K562 (cell line): ENCODE data around the gene POLR1D. TPM values are rescaled to one million over a fixed set of nuclear protein-coding genes. Genes with fewer than 3 reads are reported as not detected.

ENCODE experiments used
- HDGF ChIP-seq: fragments of 450-650 bp; IDR thresholded peaks from 2 replicates; pipeline ENCODE4 v1.6.1; 2016
- JUN ChIP-seq, 2 experiments: sonication (generic) in 1 of 2; formaldehyde crosslinking in 1 of 2; IDR thresholded peaks; 2 replicates each; pipeline versions ENCODE4 v1.6.1 to v1.8.0; 2012 to 2022; ENCODE audit warnings: borderline replicate concordance in 2 of 2, mild to moderate bottlenecking in 2 of 2, improper control_type of control experiment in 1 of 2, low read depth in 1 of 2, low read length in 1 of 2, missing genetic modification reagents in 1 of 2
- STAT5B ChIP-seq: fragments of 250-450 bp; sonication (Bioruptor Pico); IDR thresholded peaks from 2 replicates; pipeline ENCODE4 v1.8.0; 2021; ENCODE audit warnings: mild to moderate bottlenecking, inconsistent platforms
- polyA plus RNA-seq, 8 experiments: library from polyadenylated mRNA; depleted of rRNA in 4 of 8; stranded (reverse) in 5 of 8; unstranded in 3 of 8; fragments of >200 nt; fragmentation: Nextera tagmentation in 2 of 8; fragmentation: Illumina TruSeq in 1 of 8; extraction: Ambion mirVana in 2 of 8; extraction: Trizol in 1 of 8; gene quantifications; 2 replicates each; pipeline versions ENCODE4 v1.2.1 to v1.2.3, GENCODE V29; 2011 to 2014; ENCODE audit warnings: inconsistent platforms in 1 of 8, missing spikeins in 1 of 8
- total RNA-seq, 7 experiments: library from RNA; depleted of rRNA in 6 of 7; stranded (reverse); fragments of >200 nt in 6 of 7; fragmentation: Illumina TruSeq in 2 of 7; extraction: Trizol in 2 of 7; gene quantifications; 2 replicates each; pipeline versions ENCODE4 v1.2.1 to v1.2.3, GENCODE V29; 2011 to 2021; ENCODE audit warnings: low replicate concordance in 1 of 7
- TF ChIP-seq, protein P1 (sequence below): sonication (generic); formaldehyde crosslinking; IDR thresholded peaks from 2 replicates; pipeline ENCODE4 v1.8.1; 2023; ENCODE audit warnings: missing genetic modification reagents, mild to moderate bottlenecking, borderline replicate concordance
- TF ChIP-seq, protein P2 (sequence below): fragments of 450-650 bp; IDR thresholded peaks from 2 replicates; pipeline ENCODE4 v1.7.0; 2016; ENCODE audit warnings: borderline replicate concordance

The POLR1D gene
- total and polyA plus RNA-seq, 9 of the 15 experiments (the other 6 are each of a cell fraction or from before 2014, with no cell fraction given): 107 to 188 (median 145) TPM

DNA sequence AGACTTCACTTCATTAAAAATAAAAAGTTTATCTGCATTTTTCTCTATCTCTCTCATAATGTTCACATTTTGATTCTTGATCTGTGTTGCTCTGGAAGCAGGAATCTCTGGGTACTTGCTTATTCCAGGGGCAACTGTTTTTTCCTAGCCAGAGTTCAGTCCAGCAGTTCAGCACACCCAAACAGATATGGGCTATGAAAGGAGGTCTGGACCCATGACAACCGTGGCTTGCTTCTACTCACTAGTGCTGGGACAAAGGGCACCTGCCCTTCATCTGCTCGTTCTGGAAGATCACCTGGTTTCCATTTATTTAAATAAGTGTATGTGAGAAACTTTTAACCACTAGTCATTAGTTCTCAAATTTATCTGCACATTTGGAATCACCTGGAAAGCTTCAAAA lies 36.0 kb downstream of the POLR1D start (continued):
- TF ChIP-seq, protein P1, sequence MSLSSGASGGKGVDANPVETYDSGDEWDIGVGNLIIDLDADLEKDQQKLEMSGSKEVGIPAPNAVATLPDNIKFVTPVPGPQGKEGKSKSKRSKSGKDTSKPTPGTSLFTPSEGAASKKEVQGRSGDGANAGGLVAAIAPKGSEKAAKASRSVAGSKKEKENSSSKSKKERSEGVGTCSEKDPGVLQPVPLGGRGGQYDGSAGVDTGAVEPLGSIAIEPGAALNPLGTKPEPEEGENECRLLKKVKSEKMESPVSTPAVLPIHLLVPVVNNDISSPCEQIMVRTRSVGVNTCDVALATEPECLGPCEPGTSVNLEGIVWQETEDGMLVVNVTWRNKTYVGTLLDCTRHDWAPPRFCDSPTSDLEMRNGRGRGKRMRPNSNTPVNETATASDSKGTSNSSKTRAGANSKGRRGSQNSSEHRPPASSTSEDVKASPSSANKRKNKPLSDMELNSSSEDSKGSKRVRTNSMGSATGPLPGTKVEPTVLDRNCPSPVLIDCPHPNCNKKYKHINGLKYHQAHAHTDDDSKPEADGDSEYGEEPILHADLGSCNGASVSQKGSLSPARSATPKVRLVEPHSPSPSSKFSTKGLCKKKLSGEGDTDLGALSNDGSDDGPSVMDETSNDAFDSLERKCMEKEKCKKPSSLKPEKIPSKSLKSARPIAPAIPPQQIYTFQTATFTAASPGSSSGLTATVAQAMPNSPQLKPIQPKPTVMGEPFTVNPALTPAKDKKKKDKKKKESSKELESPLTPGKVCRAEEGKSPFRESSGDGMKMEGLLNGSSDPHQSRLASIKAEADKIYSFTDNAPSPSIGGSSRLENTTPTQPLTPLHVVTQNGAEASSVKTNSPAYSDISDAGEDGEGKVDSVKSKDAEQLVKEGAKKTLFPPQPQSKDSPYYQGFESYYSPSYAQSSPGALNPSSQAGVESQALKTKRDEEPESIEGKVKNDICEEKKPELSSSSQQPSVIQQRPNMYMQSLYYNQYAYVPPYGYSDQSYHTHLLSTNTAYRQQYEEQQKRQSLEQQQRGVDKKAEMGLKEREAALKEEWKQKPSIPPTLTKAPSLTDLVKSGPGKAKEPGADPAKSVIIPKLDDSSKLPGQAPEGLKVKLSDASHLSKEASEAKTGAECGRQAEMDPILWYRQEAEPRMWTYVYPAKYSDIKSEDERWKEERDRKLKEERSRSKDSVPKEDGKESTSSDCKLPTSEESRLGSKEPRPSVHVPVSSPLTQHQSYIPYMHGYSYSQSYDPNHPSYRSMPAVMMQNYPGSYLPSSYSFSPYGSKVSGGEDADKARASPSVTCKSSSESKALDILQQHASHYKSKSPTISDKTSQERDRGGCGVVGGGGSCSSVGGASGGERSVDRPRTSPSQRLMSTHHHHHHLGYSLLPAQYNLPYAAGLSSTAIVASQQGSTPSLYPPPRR (CRISPR knock-in tag): no peak
- TF ChIP-seq HDGF: no peak
- TF ChIP-seq, protein P2, sequence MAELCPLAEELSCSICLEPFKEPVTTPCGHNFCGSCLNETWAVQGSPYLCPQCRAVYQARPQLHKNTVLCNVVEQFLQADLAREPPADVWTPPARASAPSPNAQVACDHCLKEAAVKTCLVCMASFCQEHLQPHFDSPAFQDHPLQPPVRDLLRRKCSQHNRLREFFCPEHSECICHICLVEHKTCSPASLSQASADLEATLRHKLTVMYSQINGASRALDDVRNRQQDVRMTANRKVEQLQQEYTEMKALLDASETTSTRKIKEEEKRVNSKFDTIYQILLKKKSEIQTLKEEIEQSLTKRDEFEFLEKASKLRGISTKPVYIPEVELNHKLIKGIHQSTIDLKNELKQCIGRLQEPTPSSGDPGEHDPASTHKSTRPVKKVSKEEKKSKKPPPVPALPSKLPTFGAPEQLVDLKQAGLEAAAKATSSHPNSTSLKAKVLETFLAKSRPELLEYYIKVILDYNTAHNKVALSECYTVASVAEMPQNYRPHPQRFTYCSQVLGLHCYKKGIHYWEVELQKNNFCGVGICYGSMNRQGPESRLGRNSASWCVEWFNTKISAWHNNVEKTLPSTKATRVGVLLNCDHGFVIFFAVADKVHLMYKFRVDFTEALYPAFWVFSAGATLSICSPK: no peak
- TF ChIP-seq JUN (IDR thresholded peaks at IDR 0.05; ENCODE audit: borderline replicate concordance, low read depth, low read length): no peak
- no peak for TF ChIP-seq JUN (CRISPR knock-in tag; IDR thresholded peaks at IDR 0.05; ENCODE audit: borderline replicate concordance)
- TF ChIP-seq STAT5B: no peak
